ENCODE data around the gene ZNF516.

- TF ChIP-seq CTCF (IDR thresholded peaks at IDR 0.05; ENCODE audit: low read length) (no peak), EZH2 (IDR thresholded peaks at IDR 0.05; ENCODE audit: borderline replicate concordance, low read length) (no peak)
Measured at GRCh38 chr18:76506974-76507764, 12.1 kb upstream of the ZNF516 start.

Data from OCI-LY1 (cell line).